ENCODE measurements around the gene FUS. TPM values are rescaled to one million over a fixed set of nuclear protein-coding genes. Genes with fewer than 3 reads are reported as not detected.

The FUS gene
- total and polyA plus RNA-seq, 9 of the 15 experiments (the other 6 are each of a cell fraction or from before 2014, with no cell fraction given) = 43.9 to 575 (median 87.2) TPM

DNA sequence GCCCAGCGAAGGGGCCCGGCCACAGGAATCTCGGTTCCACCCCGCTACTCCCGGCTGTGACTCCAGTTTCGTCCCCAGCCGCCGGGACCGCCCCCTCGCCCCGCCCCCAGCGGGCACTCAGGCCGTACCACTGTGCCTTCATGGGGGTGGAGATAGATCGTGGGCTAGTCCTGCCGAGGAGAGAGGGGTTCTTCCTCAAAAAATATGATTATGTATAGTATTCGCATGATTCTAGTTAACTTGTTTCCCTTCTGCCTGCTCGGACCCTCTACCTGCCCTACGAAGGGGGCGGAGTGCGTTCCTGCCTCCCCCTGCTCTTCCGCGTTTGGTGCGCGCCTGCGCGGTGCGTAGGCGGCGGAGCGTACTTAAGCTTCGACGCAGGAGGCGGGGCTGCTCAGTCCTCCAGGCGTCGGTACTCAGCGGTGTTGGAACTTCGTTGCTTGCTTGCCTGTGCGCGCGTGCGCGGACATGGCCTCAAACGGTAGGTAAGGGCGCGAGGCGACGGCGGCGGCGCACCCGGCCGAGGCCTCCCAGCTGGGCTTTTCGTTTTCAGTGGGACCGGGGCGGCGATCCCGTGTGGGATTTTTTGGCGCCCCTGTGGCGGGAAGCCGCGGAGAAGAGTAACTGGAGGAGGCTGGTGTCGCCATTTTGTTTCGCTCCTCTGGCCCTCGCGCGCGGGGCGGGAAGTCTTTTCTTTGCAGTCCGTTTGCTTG is at the start of gene FUS (continued):
- TF ChIP-seq, protein P1, sequence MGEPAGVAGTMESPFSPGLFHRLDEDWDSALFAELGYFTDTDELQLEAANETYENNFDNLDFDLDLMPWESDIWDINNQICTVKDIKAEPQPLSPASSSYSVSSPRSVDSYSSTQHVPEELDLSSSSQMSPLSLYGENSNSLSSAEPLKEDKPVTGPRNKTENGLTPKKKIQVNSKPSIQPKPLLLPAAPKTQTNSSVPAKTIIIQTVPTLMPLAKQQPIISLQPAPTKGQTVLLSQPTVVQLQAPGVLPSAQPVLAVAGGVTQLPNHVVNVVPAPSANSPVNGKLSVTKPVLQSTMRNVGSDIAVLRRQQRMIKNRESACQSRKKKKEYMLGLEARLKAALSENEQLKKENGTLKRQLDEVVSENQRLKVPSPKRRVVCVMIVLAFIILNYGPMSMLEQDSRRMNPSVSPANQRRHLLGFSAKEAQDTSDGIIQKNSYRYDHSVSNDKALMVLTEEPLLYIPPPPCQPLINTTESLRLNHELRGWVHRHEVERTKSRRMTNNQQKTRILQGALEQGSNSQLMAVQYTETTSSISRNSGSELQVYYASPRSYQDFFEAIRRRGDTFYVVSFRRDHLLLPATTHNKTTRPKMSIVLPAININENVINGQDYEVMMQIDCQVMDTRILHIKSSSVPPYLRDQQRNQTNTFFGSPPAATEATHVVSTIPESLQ (CRISPR knock-in tag; IDR thresholded peaks at IDR 0.05) = 0 out of 2 replicates have a peak, but pooled peaks have one; percentile 3
- TF ChIP-seq L3MBTL2 (IDR thresholded peaks at IDR 0.05) (no peak), GABPA (tag; conservative IDR thresholded peaks at IDR 0.05; ENCODE audit: low read depth) (peak; percentile 2; the same call in 1 of the 2 replicates), HDAC1 (IDR thresholded peaks at IDR 0.05) (peak; percentile 59 to 72), NEUROD1 (IDR thresholded peaks at IDR 0.05; ENCODE audit: borderline replicate concordance, low read depth, low read length, partially characterized antibody) (peak; percentile 93), ZNF175 (CRISPR knock-in tag; IDR thresholded peaks at IDR 0.05; ENCODE audit: low read depth) (peak; percentile 75), RBBP5 (IDR thresholded peaks at IDR 0.05; ENCODE audit: borderline replicate concordance, insufficient read depth, low read length, poor library complexity, severe bottlenecking) (peak; percentile 79), NR2C1 (IDR thresholded peaks at IDR 0.05) (no peak), NR2C1 (tag; IDR thresholded peaks at IDR 0.05) (no peak), RBM25 (IDR thresholded peaks at IDR 0.05; ENCODE audit: low read depth, low read length, severe bottlenecking) (no peak), ZNF699 (CRISPR knock-in tag; IDR thresholded peaks at IDR 0.05; ENCODE audit: insufficient replicate concordance) (no peak), DACH1 (IDR thresholded peaks at IDR 0.05; ENCODE audit: partially characterized antibody) (no peak), PCBP2 (IDR thresholded peaks at IDR 0.05; ENCODE audit: low read depth, low read length, poor library complexity, severe bottlenecking) (peak; percentile 15), KLF13 (tag; IDR thresholded peaks at IDR 0.05; ENCODE audit: borderline replicate concordance, low read depth) (peak; percentile 97), NR4A1 (CRISPR knock-in tag; IDR thresholded peaks at IDR 0.05) (no peak), NR4A1 (tag; IDR thresholded peaks at IDR 0.05) (no peak), XRCC4 (IDR thresholded peaks at IDR 0.05; ENCODE audit: extremely low read depth, insufficient read depth, insufficient read length) (no peak), ZFP1 (CRISPR knock-in tag; IDR thresholded peaks at IDR 0.05) (no peak), ZNF174 (CRISPR knock-in tag; IDR thresholded peaks at IDR 0.05) (no peak), HNRNPL (IDR thresholded peaks at IDR 0.05; ENCODE audit: low read depth, low read length) (peak; percentile 87; the same call in 1 of the 2 replicates), ZNF766 (CRISPR knock-in tag; conservative IDR thresholded peaks at IDR 0.05) (no peak; the same call in 1 of the 2 replicates)
- TF ChIP-seq, protein P2, sequence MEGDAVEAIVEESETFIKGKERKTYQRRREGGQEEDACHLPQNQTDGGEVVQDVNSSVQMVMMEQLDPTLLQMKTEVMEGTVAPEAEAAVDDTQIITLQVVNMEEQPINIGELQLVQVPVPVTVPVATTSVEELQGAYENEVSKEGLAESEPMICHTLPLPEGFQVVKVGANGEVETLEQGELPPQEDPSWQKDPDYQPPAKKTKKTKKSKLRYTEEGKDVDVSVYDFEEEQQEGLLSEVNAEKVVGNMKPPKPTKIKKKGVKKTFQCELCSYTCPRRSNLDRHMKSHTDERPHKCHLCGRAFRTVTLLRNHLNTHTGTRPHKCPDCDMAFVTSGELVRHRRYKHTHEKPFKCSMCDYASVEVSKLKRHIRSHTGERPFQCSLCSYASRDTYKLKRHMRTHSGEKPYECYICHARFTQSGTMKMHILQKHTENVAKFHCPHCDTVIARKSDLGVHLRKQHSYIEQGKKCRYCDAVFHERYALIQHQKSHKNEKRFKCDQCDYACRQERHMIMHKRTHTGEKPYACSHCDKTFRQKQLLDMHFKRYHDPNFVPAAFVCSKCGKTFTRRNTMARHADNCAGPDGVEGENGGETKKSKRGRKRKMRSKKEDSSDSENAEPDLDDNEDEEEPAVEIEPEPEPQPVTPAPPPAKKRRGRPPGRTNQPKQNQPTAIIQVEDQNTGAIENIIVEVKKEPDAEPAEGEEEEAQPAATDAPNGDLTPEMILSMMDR (IDR thresholded peaks at IDR 0.05 in 2 of 3, conservative IDR thresholded peaks at IDR 0.05 in 1 of 3; ENCODE audit: insufficient read depth in 2 of 3, low read depth in 1 of 3, low read length in 3 of 3) = peak in 2 of 3 experiments; percentile 4 to 5; a peak in 1 of 6 replicates
- TF ChIP-seq, protein P3, sequence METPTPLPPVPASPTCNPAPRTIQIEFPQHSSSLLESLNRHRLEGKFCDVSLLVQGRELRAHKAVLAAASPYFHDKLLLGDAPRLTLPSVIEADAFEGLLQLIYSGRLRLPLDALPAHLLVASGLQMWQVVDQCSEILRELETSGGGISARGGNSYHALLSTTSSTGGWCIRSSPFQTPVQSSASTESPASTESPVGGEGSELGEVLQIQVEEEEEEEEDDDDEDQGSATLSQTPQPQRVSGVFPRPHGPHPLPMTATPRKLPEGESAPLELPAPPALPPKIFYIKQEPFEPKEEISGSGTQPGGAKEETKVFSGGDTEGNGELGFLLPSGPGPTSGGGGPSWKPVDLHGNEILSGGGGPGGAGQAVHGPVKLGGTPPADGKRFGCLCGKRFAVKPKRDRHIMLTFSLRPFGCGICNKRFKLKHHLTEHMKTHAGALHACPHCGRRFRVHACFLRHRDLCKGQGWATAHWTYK (CRISPR knock-in tag; IDR thresholded peaks at IDR 0.05) = peak; percentile 74; the same call in 1 of the 2 replicates
